Osteoblast (primary cell): ENCODE measurements around the gene EHD1. TPM values are rescaled to one million over a fixed set of nuclear protein-coding genes. Genes with fewer than 3 reads are reported as not detected.

Source experiments
- DNase-seq: peaks from one replicate; pipeline ENCODE4 v3.0.0; 2011; ENCODE audit warnings: low spot score, mixed read lengths; ENCODE audit not compliant: insufficient read length; ENCODE audit errors: missing footprints
- H2AFZ ChIP-seq: 2 replicates; pipeline ENCODE4 v1.6.0; 2011; ENCODE audit warnings: mild to moderate bottlenecking, low read length
- H3K27ac ChIP-seq: 2 replicates; pipeline ENCODE4 v1.5.1; 2011; ENCODE audit warnings: mild to moderate bottlenecking, low read depth, low read length, moderate library complexity
- H3K27me3 ChIP-seq: 2 replicates; pipeline ENCODE4 v1.6.0; 2012; ENCODE audit warnings: mild to moderate bottlenecking, control low read depth, inconsistent platforms, low read length, moderate library complexity; ENCODE audit not compliant: insufficient read depth
- H3K36me3 ChIP-seq: 2 replicates; pipeline ENCODE4 v1.5.1; 2011; ENCODE audit warnings: mild to moderate bottlenecking, low read length, control low read depth, moderate library complexity; ENCODE audit not compliant: insufficient read depth
- H3K4me1 ChIP-seq: 2 replicates; pipeline ENCODE4 v1.5.1; 2011; ENCODE audit warnings: mild to moderate bottlenecking, low read length, control low read depth, moderate library complexity; ENCODE audit not compliant: insufficient read depth
- H3K4me2 ChIP-seq: 2 replicates; pipeline ENCODE4 v1.6.0; 2011; ENCODE audit warnings: mild to moderate bottlenecking, low read length; ENCODE audit not compliant: insufficient read depth
- H3K4me3 ChIP-seq: fragments of 200-600 bp; sonication (generic); 3 replicates; pipeline ENCODE4 v1.5.1; 2012; ENCODE audit warnings: mild to moderate bottlenecking, low read length, inconsistent platforms; ENCODE audit not compliant: insufficient read depth
- H3K79me2 ChIP-seq: 2 replicates; pipeline ENCODE4 v1.6.0; 2012; ENCODE audit warnings: mild to moderate bottlenecking, low read length, control low read depth, inconsistent platforms; ENCODE audit not compliant: insufficient read depth
- H3K9me3 ChIP-seq: 2 replicates; pipeline ENCODE4 v1.5.1; 2011; ENCODE audit warnings: low read depth, low read length, control low read depth
- H4K20me1 ChIP-seq: 2 replicates; pipeline ENCODE4 v1.6.0; 2012; ENCODE audit warnings: mild to moderate bottlenecking, low read length, control low read depth; ENCODE audit not compliant: insufficient read depth
- total RNA-seq: library from RNA; depleted of rRNA; stranded (reverse); fragments of >200 nt; gene quantifications from 2 replicates; pipeline ENCODE4 v1.2.3, GENCODE V29; 2012
- TF ChIP-seq, protein P1 (sequence below): IDR thresholded peaks from 2 replicates; pipeline ENCODE4 v1.5.1; 2011; ENCODE audit warnings: mild to moderate bottlenecking, low read depth, low read length, moderate library complexity; ENCODE audit errors: extremely low read depth

Gene EHD1
- total RNA-seq = 51.3 and 51.4 TPM in 2 replicates

GRCh38 chr11:64878494-64879243 lies at the start of gene EHD1:
EHD1 (minus strand) TSS chr11:64878621; CDS start chr11:64878464, 157 bp downstream.
- H3K27me3 ChIP-seq = no peaks in the 10 kb centered on the region
- peaks cover 7% of the 10 kb centered on the region for H3K36me3 ChIP-seq
- H3K79me2 ChIP-seq = peaks cover 43% of the 10 kb centered on the region
- DNase-seq = peak; percentile 99
- H3K4me2 ChIP-seq = peak within 1 kb of the TSS; percentile 94
- H4K20me1 ChIP-seq = peaks cover 39% of the 10 kb centered on the region
- H3K4me3 ChIP-seq = peak within 1 kb of the TSS; percentile 90
- H3K4me1 ChIP-seq = peaks cover 37% of the 10 kb centered on the region
- peak within 1 kb of the TSS; percentile 82 for H2AFZ ChIP-seq
- H3K9me3 ChIP-seq = no peaks in the 10 kb centered on the region
- TF ChIP-seq, protein P1, sequence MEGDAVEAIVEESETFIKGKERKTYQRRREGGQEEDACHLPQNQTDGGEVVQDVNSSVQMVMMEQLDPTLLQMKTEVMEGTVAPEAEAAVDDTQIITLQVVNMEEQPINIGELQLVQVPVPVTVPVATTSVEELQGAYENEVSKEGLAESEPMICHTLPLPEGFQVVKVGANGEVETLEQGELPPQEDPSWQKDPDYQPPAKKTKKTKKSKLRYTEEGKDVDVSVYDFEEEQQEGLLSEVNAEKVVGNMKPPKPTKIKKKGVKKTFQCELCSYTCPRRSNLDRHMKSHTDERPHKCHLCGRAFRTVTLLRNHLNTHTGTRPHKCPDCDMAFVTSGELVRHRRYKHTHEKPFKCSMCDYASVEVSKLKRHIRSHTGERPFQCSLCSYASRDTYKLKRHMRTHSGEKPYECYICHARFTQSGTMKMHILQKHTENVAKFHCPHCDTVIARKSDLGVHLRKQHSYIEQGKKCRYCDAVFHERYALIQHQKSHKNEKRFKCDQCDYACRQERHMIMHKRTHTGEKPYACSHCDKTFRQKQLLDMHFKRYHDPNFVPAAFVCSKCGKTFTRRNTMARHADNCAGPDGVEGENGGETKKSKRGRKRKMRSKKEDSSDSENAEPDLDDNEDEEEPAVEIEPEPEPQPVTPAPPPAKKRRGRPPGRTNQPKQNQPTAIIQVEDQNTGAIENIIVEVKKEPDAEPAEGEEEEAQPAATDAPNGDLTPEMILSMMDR = peak; percentile 35
- peak within 1 kb of the TSS; percentile 83 for H3K27ac ChIP-seq

DNA sequence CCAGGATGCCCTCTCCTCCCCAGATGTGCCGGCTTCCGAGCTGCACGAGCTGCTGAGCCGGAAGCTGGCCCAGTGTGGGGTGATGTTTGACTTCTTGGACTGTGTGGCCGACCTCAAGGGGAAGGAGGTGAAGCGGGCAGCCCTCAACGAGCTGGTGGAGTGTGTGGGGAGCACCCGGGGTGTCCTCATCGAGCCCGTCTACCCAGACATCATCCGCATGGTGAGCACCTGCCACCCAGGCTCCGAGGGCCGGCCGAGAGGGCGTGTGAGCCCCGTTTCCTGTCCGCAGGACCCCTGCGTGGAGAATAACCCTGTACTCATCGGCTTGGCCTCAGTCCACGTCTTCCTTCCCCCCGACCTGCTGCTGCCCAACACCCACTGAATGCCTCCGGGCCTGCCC lies 48.3 kb upstream of the EHD1 start:
- H4K20me1 ChIP-seq = no peaks in the 10 kb centered on the region
- peaks cover 27% of the 10 kb centered on the region for H3K36me3 ChIP-seq
- DNase-seq = peak; percentile 49
- H3K9me3 ChIP-seq = no peaks in the 10 kb centered on the region
- peaks cover 20% of the 10 kb centered on the region for H3K79me2 ChIP-seq
- H3K27me3 ChIP-seq = no peaks in the 10 kb centered on the region
- peaks cover 9% of the 10 kb centered on the region for H3K4me1 ChIP-seq
- H3K4me3 ChIP-seq = no peak overlapping the region
- no peak overlapping the region for H3K27ac ChIP-seq
- H2AFZ ChIP-seq = no peak overlapping the region
- TF ChIP-seq, protein P1 = no peak
- no peak overlapping the region for H3K4me2 ChIP-seq

- Histone ChIP-seq H3K4me2 (peak overlapping the region; percentile 96), H3K27ac (no peak overlapping the region), H2AFZ (no peak overlapping the region), H3K36me3 (peaks cover 18% of the 10 kb centered on the region), H4K20me1 (no peaks in the 10 kb centered on the region), H3K79me2 (peaks cover 20% of the 10 kb centered on the region), H3K9me3 (no peaks in the 10 kb centered on the region), H3K4me1 (peaks cover 9% of the 10 kb centered on the region), H3K27me3 (no peaks in the 10 kb centered on the region), H3K4me3 (peak overlapping the region; percentile 97)
- peak; percentile 72 for DNase-seq
- TF ChIP-seq, protein P1 = no peak
Observed at GRCh38 chr11:64925536-64926436, 47.4 kb upstream of the EHD1 start.

GRCh38 chr11:64924910-64925284 lies 46.5 kb upstream of the EHD1 start:
- H3K27ac ChIP-seq = peak overlapping the region; percentile 79
- no peaks in the 10 kb centered on the region for H3K9me3 ChIP-seq
- H3K27me3 ChIP-seq = no peaks in the 10 kb centered on the region
- peak; percentile 94 for DNase-seq
- peaks cover 9% of the 10 kb centered on the region for H3K4me1 ChIP-seq
- TF ChIP-seq, protein P1 = no peak
- peaks cover 10% of the 10 kb centered on the region for H3K36me3 ChIP-seq
- no peaks in the 10 kb centered on the region for H4K20me1 ChIP-seq
- H3K4me3 ChIP-seq = peak overlapping the region; percentile 97
- H3K79me2 ChIP-seq = peaks cover 20% of the 10 kb centered on the region
- peak overlapping the region; percentile 99 for H2AFZ ChIP-seq
- H3K4me2 ChIP-seq = peak overlapping the region; percentile 96
